ENCODE results near the gene VAV3.

VAV3 gene

DNA sequence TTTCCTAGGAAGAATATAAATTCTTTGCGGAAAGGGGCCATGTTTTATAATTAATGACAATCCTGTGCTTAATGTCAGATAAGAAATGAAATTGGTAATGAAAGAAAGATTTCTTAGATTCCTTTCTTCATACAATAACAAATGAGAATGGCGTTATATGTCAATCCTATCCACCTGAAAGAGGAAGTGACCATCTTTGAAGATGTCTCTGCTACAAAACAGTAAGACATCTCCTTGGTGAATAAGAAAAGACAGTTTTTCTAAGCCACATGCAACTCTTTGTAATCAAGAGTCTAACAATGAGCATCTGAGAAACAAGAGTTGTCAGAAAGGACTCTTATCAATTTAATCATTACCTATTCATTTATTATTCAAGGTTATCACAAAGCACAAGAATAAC, 286.0 kb downstream of the VAV3 start:
- H3K4me3 ChIP-seq (ENCODE audit: low read depth, low read length) = no peak overlapping the region
- TF ChIP-seq, protein P1, sequence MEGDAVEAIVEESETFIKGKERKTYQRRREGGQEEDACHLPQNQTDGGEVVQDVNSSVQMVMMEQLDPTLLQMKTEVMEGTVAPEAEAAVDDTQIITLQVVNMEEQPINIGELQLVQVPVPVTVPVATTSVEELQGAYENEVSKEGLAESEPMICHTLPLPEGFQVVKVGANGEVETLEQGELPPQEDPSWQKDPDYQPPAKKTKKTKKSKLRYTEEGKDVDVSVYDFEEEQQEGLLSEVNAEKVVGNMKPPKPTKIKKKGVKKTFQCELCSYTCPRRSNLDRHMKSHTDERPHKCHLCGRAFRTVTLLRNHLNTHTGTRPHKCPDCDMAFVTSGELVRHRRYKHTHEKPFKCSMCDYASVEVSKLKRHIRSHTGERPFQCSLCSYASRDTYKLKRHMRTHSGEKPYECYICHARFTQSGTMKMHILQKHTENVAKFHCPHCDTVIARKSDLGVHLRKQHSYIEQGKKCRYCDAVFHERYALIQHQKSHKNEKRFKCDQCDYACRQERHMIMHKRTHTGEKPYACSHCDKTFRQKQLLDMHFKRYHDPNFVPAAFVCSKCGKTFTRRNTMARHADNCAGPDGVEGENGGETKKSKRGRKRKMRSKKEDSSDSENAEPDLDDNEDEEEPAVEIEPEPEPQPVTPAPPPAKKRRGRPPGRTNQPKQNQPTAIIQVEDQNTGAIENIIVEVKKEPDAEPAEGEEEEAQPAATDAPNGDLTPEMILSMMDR (IDR thresholded peaks at IDR 0.05; ENCODE audit: low read depth, low read length) = no peak

DNA sequence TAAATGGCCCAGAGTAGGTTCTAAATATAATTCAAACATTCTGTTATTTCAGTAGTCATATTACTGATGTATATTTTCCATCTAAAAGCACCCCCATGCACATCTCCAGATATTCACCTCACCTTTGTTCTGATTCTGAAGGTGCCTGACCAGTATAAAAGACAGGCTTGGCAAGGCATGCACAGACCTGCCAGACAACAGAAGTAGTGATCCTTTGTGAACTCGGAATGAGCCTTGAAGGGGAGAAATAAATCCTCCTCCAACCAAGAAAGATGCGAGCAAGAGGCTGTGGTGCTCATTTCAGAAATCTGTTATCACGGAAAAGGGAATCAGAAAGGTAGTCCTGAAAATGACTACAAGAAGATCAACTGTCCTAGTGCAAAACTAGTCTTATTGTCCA, 287.3 kb downstream of the VAV3 start:
- no peak overlapping the region for H3K4me3 ChIP-seq (ENCODE audit: low read depth, low read length)
- TF ChIP-seq, protein P1 (IDR thresholded peaks at IDR 0.05; ENCODE audit: low read depth, low read length) = no peak

DNA sequence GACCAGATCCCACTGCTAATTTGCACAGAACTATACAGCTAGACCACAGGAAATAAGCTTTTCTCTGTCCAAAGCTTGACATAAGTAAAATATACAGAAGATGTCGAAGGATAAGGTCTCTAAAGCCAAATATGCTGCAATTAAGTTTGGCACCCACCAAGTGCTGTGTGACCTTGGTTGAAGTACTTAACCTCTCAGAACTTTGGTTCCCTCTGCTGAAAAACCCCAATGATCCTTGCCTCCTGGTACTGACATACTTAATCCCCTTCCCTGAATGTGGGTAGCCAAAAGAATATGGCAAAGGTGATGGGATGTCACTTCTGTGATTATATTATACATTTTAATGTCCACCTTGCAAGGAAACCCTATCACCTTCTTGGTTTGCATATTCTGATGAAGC, 290.5 kb downstream of the VAV3 start:
- TF ChIP-seq, protein P1 (IDR thresholded peaks at IDR 0.05; ENCODE audit: low read depth, low read length) = no peak
- H3K4me3 ChIP-seq (ENCODE audit: low read depth, low read length) = no peak overlapping the region

DNA sequence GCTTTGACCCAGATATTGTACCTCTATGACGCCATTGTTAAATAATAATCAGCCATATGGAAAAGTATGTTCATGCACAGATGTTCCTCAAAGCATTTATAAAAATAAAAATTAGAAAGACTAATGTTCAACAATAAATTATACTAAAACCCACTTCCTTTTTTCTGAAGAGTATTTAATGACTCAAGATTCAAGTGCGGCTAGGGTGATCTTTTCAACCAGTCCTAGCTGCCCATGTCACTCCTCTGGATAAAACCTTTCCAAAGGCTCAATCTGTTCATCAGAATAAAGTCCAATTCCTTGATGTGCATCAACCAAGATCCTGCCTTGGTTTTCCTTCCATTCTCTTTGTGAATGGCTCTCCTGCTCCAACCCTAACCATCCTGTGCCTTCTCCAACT, 292.0 kb downstream of the VAV3 start:
- no peak overlapping the region for H3K4me3 ChIP-seq (ENCODE audit: low read depth, low read length)
- TF ChIP-seq, protein P1 (IDR thresholded peaks at IDR 0.05; ENCODE audit: low read depth, low read length) = no peak

DNA sequence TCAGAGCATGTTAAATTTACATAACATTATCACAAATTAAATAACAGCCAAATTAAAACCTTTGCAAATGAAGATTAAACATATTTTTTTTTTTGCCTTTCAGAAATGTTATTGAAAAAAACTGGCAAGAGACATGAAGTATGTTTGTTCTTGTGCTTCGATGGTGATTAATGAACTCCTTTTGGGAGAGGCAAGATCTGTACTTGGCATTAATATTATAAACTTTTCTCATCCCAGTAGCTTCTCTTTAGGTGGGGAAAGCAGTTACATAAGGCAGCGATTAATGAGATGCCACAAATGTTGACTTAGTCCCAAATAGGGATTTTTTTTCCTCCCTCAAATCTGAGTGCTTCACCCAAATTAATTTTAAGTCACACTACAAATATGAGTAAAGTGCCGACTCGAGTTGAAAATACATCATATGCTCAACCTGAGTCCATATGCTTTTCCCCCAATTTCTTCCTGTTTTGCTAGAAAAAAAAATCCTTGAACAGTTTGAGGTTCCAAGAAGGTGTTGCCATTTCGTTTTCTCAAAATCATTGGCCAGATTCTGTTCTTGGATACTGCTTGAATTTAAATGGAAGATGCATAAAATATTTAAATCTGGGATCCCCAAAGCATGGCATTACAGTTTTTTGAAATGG, 294.5 kb downstream of the VAV3 start:
- H3K4me3 ChIP-seq (ENCODE audit: low read depth, low read length) = no peak overlapping the region
- TF ChIP-seq, protein P1 (IDR thresholded peaks at IDR 0.05; ENCODE audit: low read depth, low read length) = no peak

DNA sequence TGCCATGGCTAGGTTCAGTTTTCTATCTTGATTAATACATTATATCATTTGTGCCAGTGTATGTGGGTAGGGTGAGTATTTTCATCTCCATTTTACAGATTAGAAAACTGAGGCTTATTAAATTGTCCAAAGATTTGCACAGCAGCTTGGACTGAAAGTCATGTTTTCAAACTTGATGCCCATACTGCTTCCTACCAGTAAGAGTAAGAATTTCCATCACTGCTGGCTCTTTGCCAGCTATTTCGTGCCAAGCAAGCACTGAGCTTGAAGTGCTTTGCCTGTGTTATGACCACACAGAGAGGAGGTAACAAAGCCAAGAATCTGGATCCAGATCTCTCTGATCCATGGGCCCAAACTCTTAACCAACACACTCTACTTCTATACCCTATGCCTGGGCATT, 295.0 kb downstream of the VAV3 start:
- no peak overlapping the region for H3K4me3 ChIP-seq (ENCODE audit: low read depth, low read length)
- TF ChIP-seq, protein P1 (IDR thresholded peaks at IDR 0.05; ENCODE audit: low read depth, low read length) = no peak

DNA sequence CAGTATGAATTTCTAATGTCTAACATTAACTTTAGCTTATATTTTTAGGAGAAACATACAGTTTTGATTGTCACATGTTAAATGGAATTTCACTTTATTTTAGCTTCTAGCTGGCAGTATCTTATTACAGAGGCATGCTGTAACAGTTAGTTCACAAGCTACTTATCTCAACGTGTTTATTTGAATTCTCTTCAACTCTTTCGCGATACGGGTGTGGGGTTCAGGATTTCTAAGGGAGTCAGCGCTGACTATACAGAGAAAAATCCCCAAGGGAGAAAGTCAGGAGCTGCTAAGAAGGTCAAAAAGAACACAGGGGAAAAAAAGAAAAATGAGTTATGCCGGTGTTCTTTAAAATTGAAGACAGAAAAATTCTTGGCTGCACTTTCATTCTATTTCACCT, 296.2 kb downstream of the VAV3 start:
- TF ChIP-seq, protein P1 (IDR thresholded peaks at IDR 0.05; ENCODE audit: low read depth, low read length) = no peak
- H3K4me3 ChIP-seq (ENCODE audit: low read depth, low read length) = no peak overlapping the region
